HL-60 (cell line): ENCODE data around the gene UST.

Experiments used
- CTCF ChIP-seq: IDR thresholded peaks from one replicate; pipeline ENCODE4 v1.5.1; 2011; ENCODE audit warnings: low read length, control low read depth, inconsistent platforms; ENCODE audit not compliant: insufficient read depth
- TF ChIP-seq, protein P1 (sequence below): IDR thresholded peaks from 2 replicates; pipeline ENCODE4 v1.6.1; 2012; ENCODE audit warnings: low read depth; ENCODE audit not compliant: insufficient replicate concordance

GRCh38 chr6:148747471-148748165, 788 bp downstream of the UST start:
- TF ChIP-seq CTCF: no peak
- TF ChIP-seq, protein P1, sequence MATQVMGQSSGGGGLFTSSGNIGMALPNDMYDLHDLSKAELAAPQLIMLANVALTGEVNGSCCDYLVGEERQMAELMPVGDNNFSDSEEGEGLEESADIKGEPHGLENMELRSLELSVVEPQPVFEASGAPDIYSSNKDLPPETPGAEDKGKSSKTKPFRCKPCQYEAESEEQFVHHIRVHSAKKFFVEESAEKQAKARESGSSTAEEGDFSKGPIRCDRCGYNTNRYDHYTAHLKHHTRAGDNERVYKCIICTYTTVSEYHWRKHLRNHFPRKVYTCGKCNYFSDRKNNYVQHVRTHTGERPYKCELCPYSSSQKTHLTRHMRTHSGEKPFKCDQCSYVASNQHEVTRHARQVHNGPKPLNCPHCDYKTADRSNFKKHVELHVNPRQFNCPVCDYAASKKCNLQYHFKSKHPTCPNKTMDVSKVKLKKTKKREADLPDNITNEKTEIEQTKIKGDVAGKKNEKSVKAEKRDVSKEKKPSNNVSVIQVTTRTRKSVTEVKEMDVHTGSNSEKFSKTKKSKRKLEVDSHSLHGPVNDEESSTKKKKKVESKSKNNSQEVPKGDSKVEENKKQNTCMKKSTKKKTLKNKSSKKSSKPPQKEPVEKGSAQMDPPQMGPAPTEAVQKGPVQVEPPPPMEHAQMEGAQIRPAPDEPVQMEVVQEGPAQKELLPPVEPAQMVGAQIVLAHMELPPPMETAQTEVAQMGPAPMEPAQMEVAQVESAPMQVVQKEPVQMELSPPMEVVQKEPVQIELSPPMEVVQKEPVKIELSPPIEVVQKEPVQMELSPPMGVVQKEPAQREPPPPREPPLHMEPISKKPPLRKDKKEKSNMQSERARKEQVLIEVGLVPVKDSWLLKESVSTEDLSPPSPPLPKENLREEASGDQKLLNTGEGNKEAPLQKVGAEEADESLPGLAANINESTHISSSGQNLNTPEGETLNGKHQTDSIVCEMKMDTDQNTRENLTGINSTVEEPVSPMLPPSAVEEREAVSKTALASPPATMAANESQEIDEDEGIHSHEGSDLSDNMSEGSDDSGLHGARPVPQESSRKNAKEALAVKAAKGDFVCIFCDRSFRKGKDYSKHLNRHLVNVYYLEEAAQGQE: no peak
